ENCODE results near the gene GNAS-AS1. TPM values are rescaled to one million over a fixed set of nuclear protein-coding genes. Genes with fewer than 3 reads are reported as not detected.
A peak's percentile ranks its signal among the peaks of the same experiment; 100 is the strongest.

The GNAS-AS1 gene
- total and polyA plus RNA-seq, 2 experiments from 2014 or later: 0.98 TPM; not detected in 1

- H3K4me3 ChIP-seq: no peak overlapping the region
- no peaks in the 10 kb centered on the region for H3K9me2 ChIP-seq (replicated peaks; ENCODE audit: insufficient read depth)
- WGBS (ENCODE audit: low lambda C conversion rate, missing lambda C conversion rate): 82% methylated on average over 7 of the region's 7 CpGs
- TF ChIP-seq CTCF (IDR thresholded peaks at IDR 0.05; ENCODE audit: poor library complexity) (no peak), EZH2phosphoT487 (IDR thresholded peaks at IDR 0.05; ENCODE audit: low read depth, severe bottlenecking, unreplicated experiment) (no peak), EZH2 (IDR thresholded peaks at IDR 0.05; ENCODE audit: borderline replicate concordance) (no peak)
- no peak overlapping the region for H3K27ac ChIP-seq
- H3K4me1 ChIP-seq (ENCODE audit: insufficient read depth): no peaks in the 10 kb centered on the region
- H3K79me2 ChIP-seq: no peaks in the 10 kb centered on the region
- H3K36me3 ChIP-seq (replicated peaks; ENCODE audit: insufficient read depth, low read depth): no peaks in the 10 kb centered on the region
- no peak overlapping the region for H3K4me2 ChIP-seq
- no peak for DNase-seq (ENCODE audit: low spot score)
- H2AFZ ChIP-seq: no peak overlapping the region
- no peaks in the 10 kb centered on the region for H4K20me1 ChIP-seq (ENCODE audit: insufficient read depth, poor library complexity, severe bottlenecking)
- peaks cover 19% of the 10 kb centered on the region for H3K27me3 ChIP-seq
- no peaks in the 10 kb centered on the region for H3K9me3 ChIP-seq (ENCODE audit: low read depth)
These were observed 12.5 kb upstream of the GNAS-AS1 start for GRCh38 chr20:58863044-58863790.

GRCh38 chr20:58855506-58856389 is 5.0 kb upstream of the GNAS-AS1 start:
- TF ChIP-seq EZH2 (IDR thresholded peaks at IDR 0.05; ENCODE audit: borderline replicate concordance) (no peak), CTCF (IDR thresholded peaks at IDR 0.05; ENCODE audit: poor library complexity) (no peak), EZH2phosphoT487 (IDR thresholded peaks at IDR 0.05; ENCODE audit: low read depth, severe bottlenecking, unreplicated experiment) (no peak)
- no peaks in the 10 kb centered on the region for H3K36me3 ChIP-seq (replicated peaks; ENCODE audit: insufficient read depth, low read depth)
- no peaks in the 10 kb centered on the region for H3K9me2 ChIP-seq (replicated peaks; ENCODE audit: insufficient read depth)
- H3K27ac ChIP-seq: no peak overlapping the region
- peak overlapping the region; percentile 80 for H3K4me2 ChIP-seq
- H4K20me1 ChIP-seq (ENCODE audit: insufficient read depth, poor library complexity, severe bottlenecking): no peaks in the 10 kb centered on the region
- no peak overlapping the region for H3K4me3 ChIP-seq
- no peaks in the 10 kb centered on the region for H3K79me2 ChIP-seq
- H3K27me3 ChIP-seq: peaks cover 79% of the 10 kb centered on the region
- no peaks in the 10 kb centered on the region for H3K9me3 ChIP-seq (ENCODE audit: low read depth)
- no peak for DNase-seq (ENCODE audit: low spot score)
- H3K4me1 ChIP-seq (ENCODE audit: insufficient read depth): peaks cover 8% of the 10 kb centered on the region
- no peak overlapping the region for H2AFZ ChIP-seq
- 60% methylated on average over 53 of the region's 57 CpGs for WGBS (ENCODE audit: low lambda C conversion rate, missing lambda C conversion rate)

GRCh38 chr20:58854638-58855471 is 4.2 kb upstream of the GNAS-AS1 start:
- Histone ChIP-seq H3K27ac (no peak overlapping the region), H3K27me3 (peaks cover 79% of the 10 kb centered on the region), H3K36me3 (replicated peaks; ENCODE audit: insufficient read depth, low read depth) (no peaks in the 10 kb centered on the region), H3K79me2 (peaks cover 4% of the 10 kb centered on the region), H3K4me1 (ENCODE audit: insufficient read depth) (peaks cover 8% of the 10 kb centered on the region), H3K4me3 (no peak overlapping the region), H3K9me3 (ENCODE audit: low read depth) (no peaks in the 10 kb centered on the region), H2AFZ (no peak overlapping the region), H3K4me2 (peak overlapping the region; percentile 80), H3K9me2 (replicated peaks; ENCODE audit: insufficient read depth) (no peaks in the 10 kb centered on the region), H4K20me1 (ENCODE audit: insufficient read depth, poor library complexity, severe bottlenecking) (no peaks in the 10 kb centered on the region)
- WGBS (ENCODE audit: low lambda C conversion rate, missing lambda C conversion rate): 56% methylated on average over 61 of the region's 75 CpGs
- TF ChIP-seq CTCF (IDR thresholded peaks at IDR 0.05; ENCODE audit: poor library complexity) (no peak), EZH2 (IDR thresholded peaks at IDR 0.05; ENCODE audit: borderline replicate concordance) (peak; percentile 85), EZH2phosphoT487 (IDR thresholded peaks at IDR 0.05; ENCODE audit: low read depth, severe bottlenecking, unreplicated experiment) (no peak)
- DNase-seq (ENCODE audit: low spot score): no peak
